B cell (primary cell): ENCODE data around the gene NAXD.

Experiments
- EZH2 ChIP-seq: IDR thresholded peaks from 2 replicates; pipeline ENCODE4 v1.6.1; 2012; ENCODE audit warnings: borderline replicate concordance, low read depth, mild to moderate bottlenecking, moderate library complexity, low read length; ENCODE audit not compliant: insufficient read depth, poor library complexity, severe bottlenecking
- TF ChIP-seq, protein P1 (sequence below): fragments of 200-600 bp; IDR thresholded peaks from one replicate; pipeline ENCODE4 v1.8.0; 2022; ENCODE audit warnings: antibody characterized with exemption, mild to moderate bottlenecking

DNA sequence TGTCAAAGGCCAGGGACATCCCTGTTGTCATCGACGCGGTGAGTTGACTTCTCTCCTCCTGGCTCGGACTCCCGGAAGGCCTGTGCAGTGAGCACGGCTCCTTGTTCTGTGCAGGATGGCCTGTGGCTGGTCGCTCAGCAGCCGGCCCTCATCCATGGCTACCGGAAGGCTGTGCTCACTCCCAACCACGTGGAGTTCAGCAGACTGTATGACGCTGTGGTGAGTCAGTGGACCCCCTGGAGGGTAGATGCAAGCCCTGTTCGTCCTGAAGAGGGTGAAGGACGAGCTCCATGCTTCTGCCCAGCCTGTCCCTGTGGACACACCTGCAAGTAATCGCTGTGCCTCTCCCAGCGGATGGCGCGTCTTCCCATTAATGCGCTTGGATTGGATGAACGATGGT lies 19.2 kb downstream of the NAXD start:
- TF ChIP-seq, protein P1, sequence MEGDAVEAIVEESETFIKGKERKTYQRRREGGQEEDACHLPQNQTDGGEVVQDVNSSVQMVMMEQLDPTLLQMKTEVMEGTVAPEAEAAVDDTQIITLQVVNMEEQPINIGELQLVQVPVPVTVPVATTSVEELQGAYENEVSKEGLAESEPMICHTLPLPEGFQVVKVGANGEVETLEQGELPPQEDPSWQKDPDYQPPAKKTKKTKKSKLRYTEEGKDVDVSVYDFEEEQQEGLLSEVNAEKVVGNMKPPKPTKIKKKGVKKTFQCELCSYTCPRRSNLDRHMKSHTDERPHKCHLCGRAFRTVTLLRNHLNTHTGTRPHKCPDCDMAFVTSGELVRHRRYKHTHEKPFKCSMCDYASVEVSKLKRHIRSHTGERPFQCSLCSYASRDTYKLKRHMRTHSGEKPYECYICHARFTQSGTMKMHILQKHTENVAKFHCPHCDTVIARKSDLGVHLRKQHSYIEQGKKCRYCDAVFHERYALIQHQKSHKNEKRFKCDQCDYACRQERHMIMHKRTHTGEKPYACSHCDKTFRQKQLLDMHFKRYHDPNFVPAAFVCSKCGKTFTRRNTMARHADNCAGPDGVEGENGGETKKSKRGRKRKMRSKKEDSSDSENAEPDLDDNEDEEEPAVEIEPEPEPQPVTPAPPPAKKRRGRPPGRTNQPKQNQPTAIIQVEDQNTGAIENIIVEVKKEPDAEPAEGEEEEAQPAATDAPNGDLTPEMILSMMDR: no peak
- no peak for TF ChIP-seq EZH2
